Smooth muscle cell (in vitro differentiated cells): Measurements from ENCODE around the gene PRUNE1. TPM values are rescaled to one million over a fixed set of nuclear protein-coding genes. Genes with fewer than 3 reads are reported as not detected.

Experiments used
- DNase-seq: peaks from one replicate; lab custom pipeline; 2025; ENCODE audit not compliant: unreplicated experiment; lab: John Stamatoyannopoulos, UW
- H2AFZ ChIP-seq: fragments of 200-600 bp; sonication (generic); 2 replicates; pipeline ENCODE4 v1.6.0; 2016; ENCODE audit warnings: antibody characterized with exemption, low read depth, mild to moderate bottlenecking
- H3F3A ChIP-seq: fragments of 200-600 bp; sonication (generic); 2 replicates; pipeline ENCODE4 v1.6.0; 2017; ENCODE audit warnings: antibody characterized with exemption, low read depth
- H3K27ac ChIP-seq: fragments of 200-600 bp; sonication (generic); 2 replicates; pipeline ENCODE4 v1.5.1; 2016; ENCODE audit warnings: low read depth, mild to moderate bottlenecking
- H3K27me3 ChIP-seq: fragments of 200-600 bp; sonication (generic); 2 replicates; pipeline ENCODE4 v1.6.1; 2016; ENCODE audit warnings: low read depth, mild to moderate bottlenecking
- H3K36me3 ChIP-seq: fragments of 200-600 bp; sonication (generic); 2 replicates; pipeline ENCODE4 v1.5.1; 2016; ENCODE audit warnings: low read depth
- H3K4me1 ChIP-seq: fragments of 200-600 bp; sonication (generic); 2 replicates; pipeline ENCODE4 v1.5.1; 2016; ENCODE audit warnings: low read depth
- H3K4me2 ChIP-seq: fragments of 200-600 bp; sonication (generic); 2 replicates; pipeline ENCODE4 v1.6.0; 2016; ENCODE audit warnings: mild to moderate bottlenecking
- H3K4me3 ChIP-seq: fragments of 200-600 bp; sonication (generic); 2 replicates; pipeline ENCODE4 v1.5.1; 2016; ENCODE audit warnings: mild to moderate bottlenecking
- H3K79me2 ChIP-seq: fragments of 200-600 bp; sonication (generic); 2 replicates; pipeline ENCODE4 v1.6.0; 2016; ENCODE audit warnings: low read depth, mild to moderate bottlenecking
- H3K9ac ChIP-seq: fragments of 200-600 bp; sonication (generic); 2 replicates; pipeline ENCODE4 v1.6.0; 2016; ENCODE audit warnings: low read depth
- H3K9me3 ChIP-seq: fragments of 200-600 bp; sonication (generic); replicated peaks from 2 replicates; pipeline ENCODE4 v1.5.1; 2016; ENCODE audit warnings: low read depth
- H4K20me1 ChIP-seq: fragments of 200-600 bp; sonication (generic); 2 replicates; pipeline ENCODE4 v1.6.0; 2016; ENCODE audit warnings: low read depth
- CTCF ChIP-seq: fragments of 200-600 bp; sonication (generic); IDR thresholded peaks from 2 replicates; pipeline ENCODE4 v1.5.1; 2017; ENCODE audit warnings: borderline replicate concordance, mild to moderate bottlenecking, antibody characterized with exemption; ENCODE audit not compliant: insufficient read depth, poor library complexity, severe bottlenecking
- WGBS: methylation state at CpG from one replicate; pipeline ENCODE4 v1.1.7; 2016; ENCODE audit warnings: low lambda C conversion rate; 5-methylcytosine and 5-hydroxymethylcytosine counted together
- polyA plus RNA-seq: library from polyadenylated mRNA; unstranded; fragments of >200 nt; fragmentation: Nextera tagmentation; extraction: Ambion mirVana; gene quantifications from 2 replicates; pipeline ENCODE4 v1.2.1, GENCODE V29; 2016
- total RNA-seq: library from RNA; depleted of rRNA; stranded (reverse); fragments of >200 nt; gene quantifications from 2 replicates; pipeline ENCODE4 v1.2.3, GENCODE V29; 2014

PRUNE1 gene
- total and polyA plus RNA-seq, 2 experiments from 2014 or later: 15.2 to 19.5 TPM

DNA sequence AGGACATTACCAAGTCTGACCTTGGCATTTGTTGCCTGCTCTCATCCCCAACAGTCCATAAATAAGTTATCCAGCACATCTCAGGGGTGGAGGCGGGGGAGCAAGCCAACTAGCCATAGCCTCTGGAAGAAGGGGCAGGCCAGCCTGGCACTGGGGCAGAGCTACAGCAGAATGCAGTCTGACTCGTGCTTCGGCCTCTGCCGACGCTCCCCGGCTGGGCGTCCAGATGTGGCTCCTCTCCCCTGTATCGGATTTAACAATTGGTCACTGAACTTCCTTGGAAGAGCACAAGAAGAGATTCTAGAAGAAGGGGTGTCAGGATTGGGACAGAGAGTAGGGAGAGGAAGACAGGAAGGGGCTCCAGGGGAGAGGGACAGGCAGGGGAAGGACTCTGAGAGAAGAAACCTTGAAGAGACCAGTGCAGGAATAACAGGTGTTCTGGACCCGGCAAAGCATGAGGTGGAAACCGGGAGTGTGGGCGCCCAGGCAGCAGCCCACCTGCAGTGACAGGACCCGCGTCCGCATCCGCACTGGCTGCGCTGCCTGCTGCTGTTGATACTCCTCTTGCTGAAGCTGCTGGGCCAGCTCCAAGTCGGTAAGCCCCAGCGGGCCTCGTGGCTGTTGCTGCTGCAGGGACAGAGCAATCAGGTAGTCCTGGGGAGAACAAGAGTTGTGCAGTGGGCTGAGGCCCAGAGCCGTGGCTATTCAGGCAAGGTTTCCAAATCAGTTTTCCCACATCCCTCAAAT lies 10.9 kb upstream of the PRUNE1 start:
- Histone ChIP-seq H3K9me3 (no peaks in the 10 kb centered on the region), H3F3A (peaks cover 11% of the 10 kb centered on the region), H3K9ac (no peak overlapping the region), H3K27ac (no peak overlapping the region), H3K4me2 (no peak overlapping the region), H3K4me3 (no peak overlapping the region), H3K36me3 (no peaks in the 10 kb centered on the region), H4K20me1 (no peaks in the 10 kb centered on the region), H3K4me1 (peaks cover 3% of the 10 kb centered on the region), H3K79me2 (no peaks in the 10 kb centered on the region), H3K27me3 (no peaks in the 10 kb centered on the region), H2AFZ (no peak overlapping the region)
- TF ChIP-seq CTCF: no peak
- WGBS: 91% methylated on average over 20 of the region's 20 CpGs
- DNase-seq: no peak

DNA sequence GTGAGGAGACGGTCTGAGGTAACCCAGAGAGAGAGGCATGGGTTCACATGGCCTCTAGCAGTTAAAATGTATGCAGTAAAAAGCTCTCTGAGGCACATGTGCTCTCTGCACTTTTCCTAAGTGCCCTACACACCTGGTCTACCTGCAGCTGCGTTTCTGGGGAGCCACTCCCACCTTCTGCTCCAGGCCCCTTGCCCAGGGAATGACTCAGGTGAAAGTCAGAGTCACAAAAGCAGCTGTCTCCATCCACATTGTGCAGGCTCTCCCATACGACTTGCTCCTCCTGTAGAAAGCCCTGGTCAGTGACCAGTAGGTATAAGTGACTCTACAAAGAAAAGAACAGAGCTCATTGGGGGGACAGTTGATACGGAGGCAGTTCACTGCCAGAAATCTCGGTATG lies 10.3 kb upstream of the PRUNE1 start:
- Histone ChIP-seq H3K27ac (no peak overlapping the region), H3F3A (peaks cover 11% of the 10 kb centered on the region), H3K4me1 (peaks cover 3% of the 10 kb centered on the region), H3K4me3 (no peak overlapping the region), H3K9me3 (no peaks in the 10 kb centered on the region), H3K27me3 (no peaks in the 10 kb centered on the region), H3K4me2 (no peak overlapping the region), H4K20me1 (no peaks in the 10 kb centered on the region), H2AFZ (no peak overlapping the region), H3K9ac (no peak overlapping the region), H3K79me2 (no peaks in the 10 kb centered on the region), H3K36me3 (no peaks in the 10 kb centered on the region)
- TF ChIP-seq CTCF: no peak
- no peak for DNase-seq
- 69% methylated on average over 5 of the region's 5 CpGs for WGBS

DNA sequence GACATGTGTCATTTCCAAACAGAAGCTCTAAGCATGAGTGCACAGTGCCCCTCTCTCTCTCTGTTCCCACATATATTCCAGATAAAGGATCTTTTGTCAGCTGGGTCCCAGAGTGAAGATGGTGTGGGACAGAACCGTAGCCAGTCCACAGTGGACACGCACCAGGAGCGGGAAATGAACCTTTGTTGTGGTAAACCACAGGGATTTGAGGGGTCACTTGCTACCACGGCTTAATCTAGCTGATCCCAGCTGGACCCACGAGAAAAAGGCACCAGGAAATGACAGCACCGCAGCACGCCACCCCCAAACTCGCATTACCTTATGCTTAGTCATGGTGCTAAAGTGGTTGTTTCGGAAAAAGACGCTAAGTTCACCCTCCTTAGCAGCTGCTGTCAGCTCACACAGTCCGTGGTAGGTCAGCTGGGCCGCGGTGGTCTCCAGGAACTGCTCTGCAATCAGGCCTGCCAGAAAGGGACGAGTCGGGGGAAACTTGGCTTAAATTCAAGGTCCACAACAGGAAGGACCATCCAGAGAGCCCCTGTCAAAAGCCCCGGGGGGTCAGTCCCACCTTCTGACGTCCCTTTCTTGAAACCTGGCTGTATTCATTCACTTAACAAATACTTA lies 9.1 kb upstream of the PRUNE1 start:
- Histone ChIP-seq H3K9ac (peak overlapping the region; percentile 29), H3K27ac (peak overlapping the region; percentile 70), H4K20me1 (no peaks in the 10 kb centered on the region), H3K4me3 (no peak overlapping the region), H3K4me2 (peak overlapping the region; percentile 77), H3K36me3 (no peaks in the 10 kb centered on the region), H3K4me1 (peaks cover 3% of the 10 kb centered on the region), H3F3A (peaks cover 11% of the 10 kb centered on the region), H3K27me3 (no peaks in the 10 kb centered on the region), H3K9me3 (no peaks in the 10 kb centered on the region), H3K79me2 (no peaks in the 10 kb centered on the region), H2AFZ (no peak overlapping the region)
- 36% methylated on average over 17 of the region's 17 CpGs for WGBS
- no peak for TF ChIP-seq CTCF
- DNase-seq: no peak
